Measurements from ENCODE around the gene TOX4.
"Not testable (repeated sequence)": the region's sequence is repeated elsewhere in the genome, so short reads cannot be mapped to it uniquely, and the experiment has no call there.

The TOX4 gene

GRCh38 chr14:21536418-21537089 is 59.6 kb downstream of the TOX4 start:
- DNase-seq: no peak

- DNase-seq: no peak
Measured at GRCh38 chr14:21537090-21537424, 60.1 kb downstream of the TOX4 start.

- no peak for DNase-seq
Measured at GRCh38 chr14:21539189-21539940, 62.4 kb downstream of the TOX4 start.

- DNase-seq: no peak
Measured at GRCh38 chr14:21541413-21542074, 64.5 kb downstream of the TOX4 start.

GRCh38 chr14:21543521-21543960 is 66.5 kb downstream of the TOX4 start:
- no peak for DNase-seq

GRCh38 chr14:21543963-21544362 is 67.0 kb downstream of the TOX4 start:
- no peak for DNase-seq

- DNase-seq: not testable (repeated sequence)
Measured at GRCh38 chr14:21544588-21544987, 67.6 kb downstream of the TOX4 start.
